NK-92 treated with Interleukin-12 subunit alpha and Interleukin-12 subunit beta, amount 100 ng/mL, for 24 hours (cell line): ENCODE results near the gene GRAMD1B.
"Not testable (repeated sequence)": the region's sequence is repeated elsewhere in the genome, so short reads cannot be mapped to it uniquely, and the experiment has no call there.

Experiments
- DNase-seq: peaks from one replicate; lab custom pipeline; 2025; lab: John Stamatoyannopoulos, UW

Gene GRAMD1B

GRCh38 chr11:123509737-123510578 is 79.9 kb downstream of the GRAMD1B start:
- no peak for DNase-seq

GRCh38 chr11:123510579-123510905 is 80.5 kb downstream of the GRAMD1B start:
- DNase-seq: no peak

DNA sequence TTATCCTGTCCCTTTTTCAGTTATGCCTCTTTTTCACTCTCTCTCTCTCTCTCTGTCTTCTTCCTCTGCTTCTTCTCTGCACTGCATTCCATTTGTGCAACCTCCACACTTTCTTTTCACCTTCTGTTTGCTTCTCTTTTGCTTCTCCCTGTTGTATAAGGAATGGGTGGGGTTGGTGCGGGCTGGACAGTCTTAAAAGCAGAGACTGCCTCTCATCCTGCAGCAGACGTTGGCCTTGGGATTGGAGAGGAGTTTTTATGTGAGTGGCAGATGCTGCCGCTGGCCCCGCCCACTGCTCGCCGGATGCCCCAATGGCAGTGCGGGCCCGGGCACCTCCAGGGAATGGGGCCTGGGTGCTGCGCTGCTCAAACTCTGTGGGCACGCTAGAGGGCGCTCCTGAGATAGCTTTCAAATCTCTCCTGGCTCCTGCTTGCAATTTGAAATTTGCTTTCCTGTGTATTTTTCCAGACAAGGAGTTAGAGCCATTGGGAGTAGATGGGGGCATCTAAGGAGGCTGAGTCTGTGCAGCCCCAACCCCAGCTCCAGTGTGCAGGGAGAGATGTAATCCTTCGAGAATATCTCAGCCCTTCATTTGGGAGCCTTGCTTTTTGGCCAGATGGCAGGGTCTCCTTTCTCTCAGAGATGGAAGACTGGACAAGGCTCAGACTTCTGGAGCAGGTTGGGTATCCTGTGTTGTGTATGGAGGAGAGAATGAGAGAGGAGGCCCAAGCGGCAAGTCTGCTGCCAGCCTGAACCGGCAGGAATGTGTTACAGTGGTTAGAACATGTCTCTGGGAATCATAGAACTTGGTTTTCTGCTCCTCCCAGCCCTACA is 81.2 kb downstream of the GRAMD1B start:
- peak; percentile 45 for DNase-seq

DNA sequence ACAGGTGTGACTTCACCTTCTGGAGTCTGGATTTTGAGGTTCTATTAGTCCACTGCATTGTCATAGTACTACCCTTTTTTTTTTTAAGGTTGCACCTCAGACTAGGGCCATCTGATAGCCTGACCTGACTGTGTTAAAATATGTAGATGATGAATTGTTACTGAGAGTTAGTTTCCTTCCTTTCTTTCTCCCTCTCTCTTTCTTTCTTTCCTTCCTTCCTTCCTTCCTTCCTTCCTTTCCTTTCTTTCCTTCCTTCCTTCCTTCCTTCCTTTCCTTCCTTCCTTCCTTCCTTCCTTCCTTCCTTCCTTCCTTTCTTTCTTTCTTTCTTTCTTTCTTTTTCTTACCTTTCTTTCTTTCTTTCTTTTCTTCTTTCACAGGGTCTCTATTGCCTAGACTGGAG is 83.2 kb downstream of the GRAMD1B start:
- not testable (repeated sequence) for DNase-seq

- no peak for DNase-seq
These were observed 86.2 kb downstream of the GRAMD1B start for GRCh38 chr11:123516238-123516637.

- DNase-seq: no peak
These were observed 87.7 kb downstream of the GRAMD1B start for GRCh38 chr11:123517559-123518364.

GRCh38 chr11:123518496-123519054 is 88.5 kb downstream of the GRAMD1B start:
- DNase-seq: no peak

DNA sequence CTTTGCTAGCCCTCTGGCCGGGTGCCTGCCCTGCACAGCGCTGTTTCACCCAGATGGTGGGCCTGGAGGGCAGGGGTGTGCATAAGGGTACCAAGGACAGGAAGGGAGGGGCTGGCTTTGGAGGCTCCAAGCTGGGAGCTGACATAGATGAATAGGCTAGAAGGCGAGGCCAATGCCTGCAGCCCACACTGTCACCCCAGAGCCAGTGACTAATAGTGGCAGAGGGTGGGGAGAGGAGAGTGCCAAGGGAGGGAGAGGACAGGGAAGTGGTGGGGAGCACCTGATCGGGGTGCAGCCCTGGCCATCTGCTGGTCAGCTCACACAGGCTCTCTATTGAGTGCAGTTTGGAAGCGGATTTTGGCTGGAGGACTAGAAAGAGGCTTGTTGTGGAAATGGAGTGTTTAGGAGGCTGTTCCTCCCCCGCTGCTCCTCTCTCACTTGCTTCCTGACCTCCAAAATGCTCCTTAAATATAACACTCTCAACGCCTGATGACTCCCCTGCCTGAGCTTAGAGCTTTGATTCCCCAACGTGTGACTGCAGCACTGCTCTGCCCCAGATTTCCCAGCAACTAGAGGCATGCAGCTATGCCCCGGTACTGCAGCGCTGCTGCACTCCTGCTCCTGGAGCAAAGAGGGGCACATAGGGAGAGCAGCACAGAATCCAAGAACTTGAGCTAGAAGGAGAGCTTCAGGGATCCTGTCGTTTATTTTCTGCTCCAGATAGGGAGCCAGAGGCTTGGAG is 89.2 kb downstream of the GRAMD1B start:
- DNase-seq: peak; percentile 24

DNA sequence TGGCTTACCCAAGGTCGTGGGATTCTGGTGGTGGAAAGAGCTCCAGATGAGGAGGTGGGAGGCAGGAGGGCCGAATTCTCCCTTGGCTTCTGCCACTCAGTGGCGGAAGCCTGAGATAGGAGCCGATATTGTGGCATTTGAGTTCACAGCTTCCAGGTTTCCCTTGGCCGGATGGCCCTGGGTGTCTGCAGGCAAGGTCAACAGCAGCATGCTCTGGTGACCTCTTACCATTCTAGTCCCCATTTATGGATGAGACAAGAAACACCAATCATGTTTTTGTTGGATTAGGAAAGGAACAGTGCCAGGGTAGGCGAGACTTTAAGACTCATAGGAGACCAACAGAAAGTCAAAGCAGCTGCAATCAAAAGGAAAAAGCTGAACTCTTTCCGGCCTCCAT is 89.7 kb downstream of the GRAMD1B start:
- no peak for DNase-seq

DNA sequence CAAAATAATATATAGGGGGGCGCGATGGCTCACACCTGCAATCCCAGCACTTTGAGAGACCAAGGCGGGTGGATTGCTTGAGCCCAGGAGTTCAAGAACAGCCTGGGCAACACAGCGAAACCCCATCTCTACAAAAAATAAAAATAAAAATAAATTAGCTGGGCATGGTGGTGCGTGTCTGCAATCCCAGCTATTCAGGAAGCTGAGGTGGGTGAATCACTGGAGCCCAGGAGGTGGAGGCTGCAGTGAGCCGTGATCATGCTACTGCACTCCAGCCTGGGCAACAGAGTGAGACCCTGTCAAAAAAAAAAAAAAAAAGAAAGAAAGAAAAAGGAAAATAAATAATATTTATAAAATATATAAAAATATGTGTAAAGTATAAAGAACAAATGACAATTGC is 90.4 kb downstream of the GRAMD1B start:
- DNase-seq: not testable (repeated sequence)

DNA sequence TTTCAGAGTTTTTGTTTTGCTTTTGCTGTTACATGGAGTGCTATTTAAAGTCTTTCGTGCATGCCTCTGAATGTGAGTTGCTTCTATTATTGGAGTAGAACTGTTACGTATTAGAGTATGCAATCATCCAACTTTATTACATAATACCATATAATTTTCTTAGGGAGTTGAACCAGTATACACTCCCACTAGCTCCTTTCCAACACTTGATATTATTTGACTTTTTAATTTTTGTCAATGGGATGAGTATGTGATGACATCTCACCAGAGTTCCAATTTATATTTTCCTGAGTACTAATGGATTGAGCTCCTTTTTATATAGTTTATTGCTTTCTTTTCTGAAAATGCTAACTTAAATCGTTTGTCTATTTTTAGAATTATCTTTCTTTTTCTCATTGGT is 90.9 kb downstream of the GRAMD1B start:
- DNase-seq: no peak

DNA sequence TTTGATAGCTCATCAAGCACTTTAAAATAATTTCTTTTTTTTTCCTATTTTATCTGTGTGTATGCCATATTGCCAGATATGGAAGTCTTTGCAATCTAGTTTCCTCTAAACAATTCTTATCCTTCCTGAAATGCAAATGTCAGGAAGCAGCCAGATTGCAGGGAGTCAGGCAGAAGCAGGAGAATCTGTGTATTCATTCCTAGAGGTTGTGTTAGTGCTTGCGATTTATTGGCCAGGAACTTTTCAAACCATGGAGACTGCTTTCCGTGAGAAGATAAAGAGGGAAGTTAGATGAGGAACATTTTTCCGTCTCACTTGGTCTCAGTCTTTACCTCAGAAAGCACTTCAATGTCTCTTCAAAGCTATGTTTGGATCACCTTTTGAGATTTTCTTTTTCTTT is 91.9 kb downstream of the GRAMD1B start:
- DNase-seq: no peak

DNA sequence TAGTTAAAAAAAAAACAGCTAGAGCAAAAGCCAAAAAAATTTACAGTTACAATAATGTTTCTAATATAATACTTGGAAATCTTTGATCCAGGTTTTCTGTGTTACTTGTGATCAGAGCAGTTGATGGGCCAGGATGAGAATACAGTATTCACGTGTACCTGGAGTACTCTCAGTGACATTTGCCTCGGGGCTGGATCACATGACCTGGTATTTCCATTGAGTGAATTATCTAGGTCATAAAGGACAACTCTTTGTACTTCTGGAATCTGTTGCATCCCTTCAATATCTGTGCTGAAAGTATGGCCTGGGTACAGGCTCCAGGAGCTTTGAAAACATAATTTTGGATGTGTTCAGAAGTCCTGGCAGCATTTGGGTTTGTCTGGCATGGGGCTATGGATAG is 93.5 kb downstream of the GRAMD1B start:
- no peak for DNase-seq

- no peak for DNase-seq
These were observed 95.0 kb downstream of the GRAMD1B start for GRCh38 chr11:123525097-123525496.

DNA sequence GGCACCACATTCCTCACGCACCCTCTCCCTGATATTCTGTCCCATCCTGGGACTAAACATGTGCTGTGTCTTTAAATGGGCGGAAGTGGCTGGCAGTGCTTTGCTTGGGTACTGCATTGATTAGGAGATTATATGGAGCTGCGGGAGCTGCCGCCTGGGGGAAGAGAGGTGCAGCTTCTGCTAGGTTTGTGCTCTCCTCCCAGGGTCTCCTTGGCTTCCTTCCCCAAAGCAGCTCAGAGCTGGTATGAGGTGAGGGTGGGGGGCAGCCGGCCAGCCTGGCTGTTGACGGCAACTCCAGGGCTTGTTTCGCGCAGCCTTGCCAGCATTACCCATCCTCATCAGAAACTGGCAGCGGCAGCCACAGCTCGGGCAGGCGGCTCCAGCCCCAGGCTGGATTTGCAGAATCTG is 95.4 kb downstream of the GRAMD1B start:
- no peak for DNase-seq

DNA sequence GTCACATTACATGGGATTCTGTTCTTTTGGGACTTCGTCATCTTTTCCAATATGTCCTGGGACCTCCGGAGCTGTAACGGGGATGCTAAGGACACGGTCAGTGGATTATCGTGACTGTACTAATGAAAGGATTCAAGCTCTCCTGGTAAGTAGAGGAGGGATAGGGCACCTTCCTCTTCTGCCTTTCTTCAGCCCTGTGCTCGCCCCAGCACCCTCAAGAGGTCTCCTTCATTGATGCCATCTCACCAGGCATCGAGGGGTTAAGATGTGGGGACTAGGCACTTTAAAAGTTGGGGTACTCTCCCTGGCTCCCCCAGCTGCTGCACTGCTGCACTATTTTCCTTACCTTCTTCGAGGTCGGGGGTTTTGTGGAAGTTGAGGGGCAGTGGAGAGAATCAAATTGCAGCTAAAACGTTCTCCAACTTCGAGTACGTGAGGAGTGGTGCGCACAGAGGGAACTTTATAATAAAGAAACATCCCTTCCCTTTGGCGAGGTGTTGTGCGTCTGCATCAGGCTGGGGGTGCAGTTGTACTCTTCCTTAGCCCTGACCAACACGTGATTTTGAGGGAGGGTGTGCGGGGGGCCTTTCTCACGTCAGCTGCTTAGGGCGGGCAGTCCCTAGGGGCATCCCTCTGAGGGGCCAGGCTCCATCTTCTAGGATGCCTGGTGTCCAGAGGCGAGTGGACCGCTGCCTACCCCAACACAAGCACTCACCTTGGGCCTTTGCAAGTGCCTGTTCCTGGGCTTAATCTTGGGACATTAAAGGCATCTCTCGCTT is 96.1 kb downstream of the GRAMD1B start:
- DNase-seq: no peak

DNA sequence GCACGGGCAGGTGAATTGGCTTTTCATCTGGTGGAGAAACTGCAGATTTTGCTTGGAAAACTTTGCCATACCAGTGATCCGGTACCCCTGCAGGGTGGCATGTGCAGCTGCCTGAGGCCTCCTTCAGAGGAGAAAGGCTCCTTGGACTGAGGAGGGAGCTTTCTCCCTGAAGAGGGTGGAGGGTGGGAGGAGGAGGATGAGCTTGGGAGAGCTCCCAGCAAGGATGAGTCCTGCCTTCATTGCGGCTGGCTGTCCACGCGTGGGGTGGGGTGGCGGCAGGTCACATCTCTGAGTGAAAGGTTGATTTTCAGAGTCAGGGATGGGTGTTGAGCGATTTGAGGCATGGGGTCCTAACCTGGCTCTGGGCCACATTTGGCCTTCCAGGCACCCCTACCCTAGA is 96.8 kb downstream of the GRAMD1B start:
- DNase-seq: no peak

DNA sequence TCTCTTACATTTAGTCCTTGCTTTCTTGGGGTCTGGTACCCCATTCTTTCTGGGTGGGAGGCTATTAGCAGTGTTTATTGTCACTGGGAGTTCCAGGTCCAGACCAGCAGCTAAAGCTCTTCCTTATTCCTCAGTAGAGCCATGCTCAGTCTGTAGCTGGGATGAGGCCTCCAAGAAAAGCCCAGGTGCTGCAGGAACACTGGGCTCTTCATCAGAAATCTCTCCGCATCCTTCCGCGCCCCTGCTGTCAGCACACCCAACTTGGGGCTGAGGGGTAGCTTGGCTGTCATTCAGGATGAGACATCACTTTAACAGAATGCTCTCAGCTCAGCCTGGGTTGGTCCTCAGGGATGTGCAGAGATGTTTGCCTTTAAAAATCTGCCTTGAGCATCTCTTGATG is 97.5 kb downstream of the GRAMD1B start:
- no peak for DNase-seq

- DNase-seq: no peak
These were observed 97.9 kb downstream of the GRAMD1B start for GRCh38 chr11:123527947-123528346.

DNA sequence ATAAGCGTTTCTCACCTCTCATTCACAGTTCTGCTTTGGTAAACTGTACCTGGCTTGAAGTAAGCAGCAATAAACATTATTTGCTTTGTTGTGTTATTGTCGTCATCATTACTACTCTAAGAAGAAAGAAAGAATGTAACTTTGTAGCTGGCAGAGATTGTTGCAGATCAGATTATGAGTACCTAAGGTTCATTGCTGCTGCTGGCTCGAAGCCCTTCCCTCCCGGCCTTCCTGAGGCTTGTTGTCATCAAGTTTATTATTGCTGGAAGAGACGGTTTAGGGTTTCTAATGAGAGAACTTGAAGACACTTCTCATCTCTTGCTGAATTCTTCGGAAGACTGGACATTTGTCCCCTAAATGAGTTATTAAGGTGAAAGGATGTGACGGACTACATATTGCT is 101.3 kb downstream of the GRAMD1B start:
- DNase-seq: no peak

- no peak for DNase-seq
These were observed 102.1 kb downstream of the GRAMD1B start for GRCh38 chr11:123532131-123532530.
